Heart left ventricle (tissue), 16 donors: ENCODE measurements around the gene LRFN3. TPM values are rescaled to one million over a fixed set of nuclear protein-coding genes. Genes with fewer than 3 reads are reported as not detected.
A peak's percentile ranks its signal among the peaks of the same experiment; 100 is the strongest.

ENCODE experiments used
- ATAC-seq, 4 donors: fragments of 200-7000 bp; cut with Tn5 transposase; one replicate each; pipeline ENCODE4 v1.9.1; 2020 to 2022; ENCODE audit warnings: moderate library complexity in 4 of 4, mild to moderate bottlenecking in 3 of 4, moderate number of reproducible peaks in 1 of 4
- DNase-seq, 5 donors: peaks; one replicate each; pipeline ENCODE4 v3.0.0-alpha.2; 2020
- H3K27ac ChIP-seq, 12 donors: fragments of 200-600 bp; sonication (generic) in 4 of 12; one replicate each; pipeline versions ENCODE4 v1.5.0 to v1.8.0; 2016 to 2022; ENCODE audit warnings: mild to moderate bottlenecking in 2 of 12
- H3K27me3 ChIP-seq, 9 donors: fragments of 200-600 bp; sonication (generic) in 2 of 9; one replicate each; pipeline versions ENCODE4 v1.5.1 to v1.8.0; 2016 to 2022; ENCODE audit warnings: mild to moderate bottlenecking in 3 of 9
- H3K36me3 ChIP-seq, 9 donors: fragments of 200-600 bp; sonication (generic) in 2 of 9; one replicate each; pipeline versions ENCODE4 v1.5.0 to v1.8.0; 2018 to 2022; ENCODE audit warnings: mild to moderate bottlenecking in 2 of 9
- H3K4me1 ChIP-seq, 12 donors: fragments of 200-600 bp; sonication (generic) in 4 of 12; one replicate each; pipeline versions ENCODE4 v1.5.0 to v1.8.0; 2016 to 2022; ENCODE audit warnings: mild to moderate bottlenecking in 3 of 12
- H3K4me3 ChIP-seq, 12 donors: fragments of 200-600 bp; sonication (generic) in 4 of 12; one replicate each; pipeline versions ENCODE4 v1.5.0 to v1.8.0; 2017 to 2022; ENCODE audit warnings: mild to moderate bottlenecking in 9 of 12, moderate library complexity in 4 of 12
- H3K9me3 ChIP-seq, 12 donors: fragments of 200-600 bp; sonication (generic) in 4 of 12; one replicate each; pipeline versions ENCODE4 v1.5.0 to v1.8.0; 2016 to 2022; ENCODE audit warnings: mild to moderate bottlenecking in 1 of 12
- POLR2A ChIP-seq, 2 donors: fragments of 450-650 bp; IDR thresholded peaks; one replicate each; pipeline ENCODE4 v1.6.1; 2017; ENCODE audit warnings: antibody characterized with exemption in 2 of 2, mild to moderate bottlenecking in 2 of 2, moderate library complexity in 2 of 2
- WGBS, 4 donors: extraction: QIAGEN DNeasy Blood & Tissue Kit in 2 of 4; methylation state at CpG; one replicate each; pipeline versions ENCODE4 v1.1.5 to v1.1.7; 2013 to 2018; 5-methylcytosine and 5-hydroxymethylcytosine counted together
- intact Hi-C, 10 donors: fragments of 100-400 bp; cut with DNase I; formaldehyde crosslinking; loops; one replicate each; pipeline versions ENCODE4 v1.11.1 to v1.14.2; 2022
- polyA plus RNA-seq, 2 donors: library from polyadenylated mRNA; stranded (reverse); fragments of 200-250 nt; gene quantifications; one replicate each; pipeline ENCODE4 v1.2.3, GENCODE V29; 2013
- total RNA-seq, 9 donors: library from RNA; depleted of rRNA in 2 of 9; stranded (reverse); fragments of >200 nt in 2 of 9; fragmentation: NEBNext Ultra II Directional in 3 of 9; extraction: Animal tissue kit (Norgen Biotek cat#: 25700) in 3 of 9; gene quantifications; one replicate each; pipeline versions ENCODE4 v1.1.0 to v1.2.4, GENCODE V29; 2016 to 2023
- TF ChIP-seq, protein P1 (sequence below), 12 donors: fragments of 200-600 bp; sonication (generic) in 4 of 12; IDR thresholded peaks; one replicate each; pipeline versions ENCODE4 v1.5.0 to v1.8.0; 2018 to 2022; ENCODE audit warnings: antibody characterized with exemption in 12 of 12, mild to moderate bottlenecking in 5 of 12
- donor health status: ischemic (EF 13 %, LVEDD 7.1; RV severe dilation, severe dysfunction).
- donor health status: healthy with polysubstance abuse.
- donor health status: DM: no; HTN: yes; CAD: no.
- donor health status: DM: no; HTN: no; CAD: no.
- donor health status: ischemic (EF 25% LVEDD 6.9; RV normal size, moderate dysfunction).
- donor health status: ischemic (EF 25% LVEDD 5.7; RV mildly dilated, moderate dysfunction).
- donor health status: healthy.
- donor health status: DM: yes; HTN: yes; CAD: no.
- donor health status: ischemic (EF 35%, LVEDD 5.7; RV mildly dilated, moderate dysfunction).
- donor health status: nonischemic (EF 11% LVEDD 7.7; RV severe dilation, severe dysfunction).
- donor health status: DM: yes; HTN: yes; CAD: no.
- donor health status: PGD.
- donor health status: ischemic (EF 29% LVEDD 5.4; RV normal size, mild dysfunction).
- donor health status: nonischemic (EF 23%, LVEDD 6.1; RV moderate dilation, normal function).

Gene LRFN3
- total and polyA plus RNA-seq, 11 donors, result 4.5 to 18.6 (median 8.5) TPM

- Histone ChIP-seq H3K4me3 (no peak overlapping the region), H3K27me3 (no peaks in the 10 kb centered on the region), H3K36me3 (peaks cover 0 to 72% (median 56%) of the 10 kb centered on the region in 9 donors), H3K27ac (no peak overlapping the region), H3K9me3 (no peaks in the 10 kb centered on the region), H3K4me1 (peaks cover 0 to 27% (median 9%) of the 10 kb centered on the region in 12 donors)
- TF ChIP-seq, protein P1, sequence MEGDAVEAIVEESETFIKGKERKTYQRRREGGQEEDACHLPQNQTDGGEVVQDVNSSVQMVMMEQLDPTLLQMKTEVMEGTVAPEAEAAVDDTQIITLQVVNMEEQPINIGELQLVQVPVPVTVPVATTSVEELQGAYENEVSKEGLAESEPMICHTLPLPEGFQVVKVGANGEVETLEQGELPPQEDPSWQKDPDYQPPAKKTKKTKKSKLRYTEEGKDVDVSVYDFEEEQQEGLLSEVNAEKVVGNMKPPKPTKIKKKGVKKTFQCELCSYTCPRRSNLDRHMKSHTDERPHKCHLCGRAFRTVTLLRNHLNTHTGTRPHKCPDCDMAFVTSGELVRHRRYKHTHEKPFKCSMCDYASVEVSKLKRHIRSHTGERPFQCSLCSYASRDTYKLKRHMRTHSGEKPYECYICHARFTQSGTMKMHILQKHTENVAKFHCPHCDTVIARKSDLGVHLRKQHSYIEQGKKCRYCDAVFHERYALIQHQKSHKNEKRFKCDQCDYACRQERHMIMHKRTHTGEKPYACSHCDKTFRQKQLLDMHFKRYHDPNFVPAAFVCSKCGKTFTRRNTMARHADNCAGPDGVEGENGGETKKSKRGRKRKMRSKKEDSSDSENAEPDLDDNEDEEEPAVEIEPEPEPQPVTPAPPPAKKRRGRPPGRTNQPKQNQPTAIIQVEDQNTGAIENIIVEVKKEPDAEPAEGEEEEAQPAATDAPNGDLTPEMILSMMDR (IDR thresholded peaks at IDR 0.05), result no peak
- no peak for TF ChIP-seq POLR2A (IDR thresholded peaks at IDR 0.05)
- ATAC-seq, result no peak
- intact Hi-C loops, result loop anchor here in 1 of 10 donors (5.0 kb wide), 1 partner anchor 36 kb away; no protein-coding TSS in a partner anchor
- no peak for DNase-seq
- 91 to 93% (median 92%) methylated on average over 16 to 21 of the region's 21 CpGs for WGBS, 4 donors
Observed at GRCh38 chr19:35895911-35896642, 40.1 kb upstream of the LRFN3 start.

- 93 to 96% (median 95%) methylated on average over 10 to 13 of the region's 13 CpGs for WGBS, 4 donors
- TF ChIP-seq, protein P1 (IDR thresholded peaks at IDR 0.05), result no peak
- no peak for TF ChIP-seq POLR2A (IDR thresholded peaks at IDR 0.05)
- intact Hi-C loops, result loop anchor here in 1 of 10 donors (5.0 kb wide), 1 partner anchor 36 kb away; no protein-coding TSS in a partner anchor
Observed at GRCh38 chr19:35896643-35897040, 39.5 kb upstream of the LRFN3 start.

GRCh38 chr19:35897706-35898451, 38.3 kb upstream of the LRFN3 start:
- H3K27ac ChIP-seq, result peak overlapping the region in 11 of 12 donors; percentile 15 to 89 (median 79)
- peaks cover 0 to 55% (median 40%) of the 10 kb centered on the region in 9 donors for H3K36me3 ChIP-seq
- intact Hi-C loops, result loop anchor here in 1 of 10 donors (5.0 kb wide), 1 partner anchor 34 kb away; no protein-coding TSS in a partner anchor
- H3K4me1 ChIP-seq, result peaks cover 0 to 43% (median 10%) of the 10 kb centered on the region in 12 donors
- 91 to 95% (median 93%) methylated on average over 13 of the region's 13 CpGs for WGBS, 4 donors
- no peaks in the 10 kb centered on the region for H3K27me3 ChIP-seq
- ATAC-seq (no peak), DNase-seq (no peak)
- no peak for TF ChIP-seq POLR2A (IDR thresholded peaks at IDR 0.05)
- TF ChIP-seq, protein P1 (IDR thresholded peaks at IDR 0.05), result no peak
- peak overlapping the region in 10 of 12 donors; percentile 56 to 80 (median 68) for H3K4me3 ChIP-seq
- H3K9me3 ChIP-seq, result no peaks in the 10 kb centered on the region

More at GRCh38 chr19:35896643-35897040, 39.5 kb upstream of the LRFN3 start:
- peaks cover 0 to 33% (median 10%) of the 10 kb centered on the region in 12 donors for H3K4me1 ChIP-seq
- no peak for ATAC-seq
- H3K27ac ChIP-seq, result no peak overlapping the region
- peaks cover 0 to 66% (median 52%) of the 10 kb centered on the region in 9 donors for H3K36me3 ChIP-seq
- DNase-seq, result no peak
- no peaks in the 10 kb centered on the region for H3K9me3 ChIP-seq
- H3K27me3 ChIP-seq, result no peaks in the 10 kb centered on the region
- no peak overlapping the region for H3K4me3 ChIP-seq

DNA sequence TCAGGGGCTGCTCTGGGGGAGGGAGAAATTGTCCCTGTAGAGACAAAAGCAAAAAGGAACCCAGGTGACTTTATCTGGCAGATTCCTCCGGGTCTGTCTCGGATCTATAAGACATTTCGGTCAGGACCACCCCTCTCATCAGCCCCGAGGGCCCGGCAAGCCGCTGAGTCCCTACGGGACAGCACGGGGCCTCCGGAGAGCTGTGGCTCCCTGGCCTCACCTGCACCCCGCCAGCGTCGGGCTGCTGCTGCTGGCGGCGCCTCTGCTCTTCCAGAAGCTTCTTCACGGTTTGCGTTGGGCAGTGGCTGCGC, 37.7 kb upstream of the LRFN3 start:
- Histone ChIP-seq H3K9me3 (no peaks in the 10 kb centered on the region), H3K27ac (peak overlapping the region; percentile 7 to 89 (median 78)), H3K27me3 (no peaks in the 10 kb centered on the region), H3K36me3 (peaks cover 0 to 49% (median 36%) of the 10 kb centered on the region in 9 donors), H3K4me3 (peak overlapping the region; percentile 32 to 80 (median 68)), H3K4me1 (peaks cover 0 to 49% (median 10%) of the 10 kb centered on the region in 12 donors)
- TF ChIP-seq, protein P1 (IDR thresholded peaks at IDR 0.05), result no peak
- TF ChIP-seq POLR2A (IDR thresholded peaks at IDR 0.05), result no peak
- intact Hi-C loops, result loop anchor here in 1 of 10 donors (5.0 kb wide), 1 partner anchor 34 kb away; no protein-coding TSS in a partner anchor
- 17 to 25% (median 22%) methylated on average over 12 to 17 of the region's 17 CpGs for WGBS, 4 donors
- ATAC-seq, result no peak
- no peak for DNase-seq
